ENCODE measurements around the gene RARRES2. TPM values are rescaled to one million over a fixed set of nuclear protein-coding genes. Genes with fewer than 3 reads are reported as not detected.
"Not testable (repeated sequence)": the region's sequence is repeated elsewhere in the genome, so short reads cannot be mapped to it uniquely, and the experiment has no call there.

Gene RARRES2
- total RNA-seq, 1 donor: 26.1 TPM

DNA sequence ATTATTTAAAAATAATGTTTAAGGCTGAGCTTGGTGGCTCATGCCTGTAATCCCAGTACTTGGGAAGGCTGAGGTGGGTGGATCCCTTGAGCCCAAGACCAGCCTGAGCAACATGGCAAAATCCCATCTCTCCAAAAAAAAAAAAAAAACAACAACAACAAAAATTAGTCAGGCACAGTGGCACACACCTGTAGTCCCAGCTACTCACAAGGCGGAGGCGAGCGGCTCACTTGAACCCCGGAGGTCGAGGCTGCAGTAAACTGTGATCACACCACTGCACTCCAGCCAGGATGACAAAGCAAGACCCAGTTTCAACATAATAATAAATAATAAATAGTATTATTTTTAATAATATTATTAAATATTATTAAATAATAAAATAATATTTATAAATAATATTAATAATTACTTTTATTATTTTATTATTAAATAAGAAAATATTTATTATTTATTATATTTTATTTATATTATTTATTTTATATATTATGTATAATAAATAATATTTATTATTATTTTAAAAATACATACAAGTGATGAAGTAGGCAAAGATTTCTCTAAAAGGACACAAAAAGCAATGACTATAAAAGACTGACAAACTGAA is 26.7 kb downstream of the RARRES2 start:
- TF ChIP-seq, protein P1, sequence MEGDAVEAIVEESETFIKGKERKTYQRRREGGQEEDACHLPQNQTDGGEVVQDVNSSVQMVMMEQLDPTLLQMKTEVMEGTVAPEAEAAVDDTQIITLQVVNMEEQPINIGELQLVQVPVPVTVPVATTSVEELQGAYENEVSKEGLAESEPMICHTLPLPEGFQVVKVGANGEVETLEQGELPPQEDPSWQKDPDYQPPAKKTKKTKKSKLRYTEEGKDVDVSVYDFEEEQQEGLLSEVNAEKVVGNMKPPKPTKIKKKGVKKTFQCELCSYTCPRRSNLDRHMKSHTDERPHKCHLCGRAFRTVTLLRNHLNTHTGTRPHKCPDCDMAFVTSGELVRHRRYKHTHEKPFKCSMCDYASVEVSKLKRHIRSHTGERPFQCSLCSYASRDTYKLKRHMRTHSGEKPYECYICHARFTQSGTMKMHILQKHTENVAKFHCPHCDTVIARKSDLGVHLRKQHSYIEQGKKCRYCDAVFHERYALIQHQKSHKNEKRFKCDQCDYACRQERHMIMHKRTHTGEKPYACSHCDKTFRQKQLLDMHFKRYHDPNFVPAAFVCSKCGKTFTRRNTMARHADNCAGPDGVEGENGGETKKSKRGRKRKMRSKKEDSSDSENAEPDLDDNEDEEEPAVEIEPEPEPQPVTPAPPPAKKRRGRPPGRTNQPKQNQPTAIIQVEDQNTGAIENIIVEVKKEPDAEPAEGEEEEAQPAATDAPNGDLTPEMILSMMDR (IDR thresholded peaks at IDR 0.05; ENCODE audit: extremely low read depth, low read depth, low read length): no peak
- H3K27ac ChIP-seq (ENCODE audit: low read depth, low read length): no peak overlapping the region
- no peak for DNase-seq (ENCODE audit: insufficient read length, low spot score, missing footprints)
- H4K20me1 ChIP-seq (ENCODE audit: insufficient read depth, low read length): no peaks in the 10 kb centered on the region
- H3K79me2 ChIP-seq (ENCODE audit: insufficient read depth, low read length): no peaks in the 10 kb centered on the region
- no peak overlapping the region for H3K4me3 ChIP-seq (ENCODE audit: insufficient read depth, low read length)
- H2AFZ ChIP-seq (ENCODE audit: low read length): no peak overlapping the region
- H3K4me1 ChIP-seq (ENCODE audit: insufficient read depth, low read length): no peaks in the 10 kb centered on the region
- no peaks in the 10 kb centered on the region for H3K27me3 ChIP-seq (ENCODE audit: insufficient read depth, low read length)
- H3K4me2 ChIP-seq (ENCODE audit: insufficient read depth, low read length): no peak overlapping the region
- H3K9me3 ChIP-seq (ENCODE audit: low read depth, low read length): no peaks in the 10 kb centered on the region
- H3K36me3 ChIP-seq (ENCODE audit: insufficient read depth, low read length): no peaks in the 10 kb centered on the region

GRCh38 chr7:150313870-150314269 is 27.6 kb downstream of the RARRES2 start:
- Histone ChIP-seq H3K4me1 (ENCODE audit: insufficient read depth, low read length) (no peaks in the 10 kb centered on the region), H3K79me2 (ENCODE audit: insufficient read depth, low read length) (no peaks in the 10 kb centered on the region), H3K27ac (ENCODE audit: low read depth, low read length) (no peak overlapping the region), H3K4me2 (ENCODE audit: insufficient read depth, low read length) (no peak overlapping the region), H3K36me3 (ENCODE audit: insufficient read depth, low read length) (no peaks in the 10 kb centered on the region), H4K20me1 (ENCODE audit: insufficient read depth, low read length) (no peaks in the 10 kb centered on the region), H3K27me3 (ENCODE audit: insufficient read depth, low read length) (no peaks in the 10 kb centered on the region), H2AFZ (ENCODE audit: low read length) (no peak overlapping the region), H3K9me3 (ENCODE audit: low read depth, low read length) (no peaks in the 10 kb centered on the region), H3K4me3 (ENCODE audit: insufficient read depth, low read length) (no peak overlapping the region)
- no peak for DNase-seq (ENCODE audit: insufficient read length, low spot score, missing footprints)
- TF ChIP-seq, protein P1 (IDR thresholded peaks at IDR 0.05; ENCODE audit: extremely low read depth, low read depth, low read length): no peak

DNA sequence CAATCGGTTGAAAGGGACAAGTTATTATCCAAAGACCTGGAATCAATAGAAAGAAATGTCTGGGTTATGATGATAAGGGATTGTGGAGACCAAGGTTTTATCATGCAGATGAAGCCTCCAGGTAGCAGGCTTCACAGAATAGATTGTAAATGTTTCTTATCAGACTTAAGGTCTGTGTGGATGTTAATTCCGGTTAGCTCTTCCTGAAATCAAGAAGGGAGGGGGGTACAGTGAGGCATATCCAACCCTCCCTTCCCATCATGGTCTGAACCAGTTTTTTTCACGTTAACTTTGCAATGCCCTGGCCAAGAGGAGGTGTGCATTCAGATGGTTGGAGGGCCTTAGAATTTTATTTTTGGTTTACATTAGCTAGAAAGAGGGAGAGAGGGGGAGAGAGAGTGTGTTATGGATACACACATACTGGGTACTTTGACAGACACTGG is 28.0 kb downstream of the RARRES2 start:
- DNase-seq (ENCODE audit: insufficient read length, low spot score, missing footprints): no peak
- Histone ChIP-seq H3K27ac (ENCODE audit: low read depth, low read length) (no peak overlapping the region), H3K9me3 (ENCODE audit: low read depth, low read length) (no peaks in the 10 kb centered on the region), H3K36me3 (ENCODE audit: insufficient read depth, low read length) (no peaks in the 10 kb centered on the region), H3K4me3 (ENCODE audit: insufficient read depth, low read length) (no peak overlapping the region), H4K20me1 (ENCODE audit: insufficient read depth, low read length) (no peaks in the 10 kb centered on the region), H3K4me1 (ENCODE audit: insufficient read depth, low read length) (no peaks in the 10 kb centered on the region), H3K79me2 (ENCODE audit: insufficient read depth, low read length) (no peaks in the 10 kb centered on the region), H3K4me2 (ENCODE audit: insufficient read depth, low read length) (no peak overlapping the region), H3K27me3 (ENCODE audit: insufficient read depth, low read length) (no peaks in the 10 kb centered on the region), H2AFZ (ENCODE audit: low read length) (no peak overlapping the region)
- TF ChIP-seq, protein P1 (IDR thresholded peaks at IDR 0.05; ENCODE audit: extremely low read depth, low read depth, low read length): no peak

GRCh38 chr7:150312649-150313366 is 28.6 kb downstream of the RARRES2 start:
- peak; percentile 23 for DNase-seq (ENCODE audit: insufficient read length, low spot score, missing footprints)
- H3K36me3 ChIP-seq (ENCODE audit: insufficient read depth, low read length); H3K79me2 ChIP-seq (ENCODE audit: insufficient read depth, low read length); H3K4me3 ChIP-seq (ENCODE audit: insufficient read depth, low read length); H3K4me2 ChIP-seq (ENCODE audit: insufficient read depth, low read length); H3K27ac ChIP-seq (ENCODE audit: low read depth, low read length); H4K20me1 ChIP-seq (ENCODE audit: insufficient read depth, low read length); H3K4me1 ChIP-seq (ENCODE audit: insufficient read depth, low read length); H3K9me3 ChIP-seq (ENCODE audit: low read depth, low read length); H3K27me3 ChIP-seq (ENCODE audit: insufficient read depth, low read length); H2AFZ ChIP-seq (ENCODE audit: low read length): not testable (repeated sequence)
